Hepatocyte (in vitro differentiated cells): ENCODE data around the gene HCRTR2.

Experiments
- CTCF ChIP-seq: fragments of 200-600 bp; sonication (generic); IDR thresholded peaks from 2 replicates; pipeline ENCODE4 v1.5.1; 2016; ENCODE audit warnings: antibody characterized with exemption, mild to moderate bottlenecking; ENCODE audit not compliant: poor library complexity
- EZH2 ChIP-seq: fragments of 200-600 bp; sonication (generic); IDR thresholded peaks from 2 replicates; pipeline ENCODE4 v1.6.1; 2016; ENCODE audit warnings: antibody characterized with exemption, mild to moderate bottlenecking, borderline replicate concordance

- TF ChIP-seq EZH2 (no peak), CTCF (no peak)
Observed at GRCh38 chr6:55184782-55185530, 10.6 kb downstream of the HCRTR2 start.
